ENCODE data around the gene CYP19A1.

- TF ChIP-seq GATA2 (IDR thresholded peaks at IDR 0.05; ENCODE audit: low read depth, low read length), result no peak
- no peak for TF ChIP-seq GATA3 (IDR thresholded peaks at IDR 0.05; ENCODE audit: low read depth, low read length)
Measured at GRCh38 chr15:51199541-51199940, 138.9 kb downstream of the CYP19A1 start.
